T-helper 2 cell treated with Interferon-gamma antibody and Interleukin-4, amounts not matched to agents 5 μg/mL and 100 μg/mL, for 36 hours (primary cell): ENCODE results near the gene CHSY3.

ENCODE experiments used
- DNase-seq: peaks from one replicate; pipeline ENCODE4 v3.0.0; 2021; ENCODE audit warnings: low spot score
- H3K27ac Mint-ChIP-seq: one replicate; pipeline ENCODE4 v1.8.0; 2021; ENCODE audit warnings: mild to moderate bottlenecking, mixed read lengths
- H3K27me3 Mint-ChIP-seq: one replicate; pipeline ENCODE4 v1.8.0; 2021; ENCODE audit warnings: low read depth, mixed read lengths
- H3K36me3 Mint-ChIP-seq: one replicate; pipeline ENCODE4 v1.8.0; 2021; ENCODE audit warnings: low read depth, mixed read lengths
- H3K4me1 Mint-ChIP-seq: one replicate; pipeline ENCODE4 v1.8.0; 2021; ENCODE audit warnings: low read depth, mixed read lengths
- H3K4me3 Mint-ChIP-seq: one replicate; pipeline ENCODE4 v1.8.0; 2022; ENCODE audit warnings: mild to moderate bottlenecking, moderate library complexity, mixed read lengths
- H3K9me3 Mint-ChIP-seq: one replicate; pipeline ENCODE4 v1.8.0; 2021; ENCODE audit warnings: mixed read lengths

The CHSY3 gene

GRCh38 chr5:129915415-129915814, 11.2 kb downstream of the CHSY3 start:
- no peaks in the 10 kb centered on the region for H3K4me1 Mint-ChIP-seq
- no peak for DNase-seq
- H3K9me3 Mint-ChIP-seq, result no peaks in the 10 kb centered on the region
- no peaks in the 10 kb centered on the region for H3K27me3 Mint-ChIP-seq
- no peak overlapping the region for H3K27ac Mint-ChIP-seq
- no peaks in the 10 kb centered on the region for H3K36me3 Mint-ChIP-seq
- H3K4me3 Mint-ChIP-seq, result no peak overlapping the region

DNA sequence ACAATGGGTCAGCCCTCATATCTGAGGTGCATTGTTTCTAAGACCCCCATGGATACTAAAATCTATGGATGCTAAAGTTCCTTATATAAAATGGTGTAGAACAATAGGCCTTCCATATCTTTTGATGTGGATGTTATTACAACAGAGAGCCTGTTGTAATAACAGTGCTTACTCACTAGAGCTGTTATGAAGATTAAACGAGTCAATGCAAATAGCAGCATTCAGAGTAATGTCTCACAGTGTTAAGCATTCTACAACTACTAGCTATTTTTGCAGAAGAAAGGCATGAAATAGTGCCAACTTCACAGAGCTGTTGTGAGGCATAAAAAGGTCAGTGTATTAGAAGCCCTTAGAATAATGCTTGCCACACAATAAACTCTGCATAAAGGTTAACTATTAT, 13.0 kb downstream of the CHSY3 start:
- Mint-ChIP-seq H3K27ac (no peak overlapping the region), H3K27me3 (no peaks in the 10 kb centered on the region), H3K36me3 (no peaks in the 10 kb centered on the region), H3K9me3 (no peaks in the 10 kb centered on the region), H3K4me1 (no peaks in the 10 kb centered on the region), H3K4me3 (no peak overlapping the region)
- no peak for DNase-seq

DNA sequence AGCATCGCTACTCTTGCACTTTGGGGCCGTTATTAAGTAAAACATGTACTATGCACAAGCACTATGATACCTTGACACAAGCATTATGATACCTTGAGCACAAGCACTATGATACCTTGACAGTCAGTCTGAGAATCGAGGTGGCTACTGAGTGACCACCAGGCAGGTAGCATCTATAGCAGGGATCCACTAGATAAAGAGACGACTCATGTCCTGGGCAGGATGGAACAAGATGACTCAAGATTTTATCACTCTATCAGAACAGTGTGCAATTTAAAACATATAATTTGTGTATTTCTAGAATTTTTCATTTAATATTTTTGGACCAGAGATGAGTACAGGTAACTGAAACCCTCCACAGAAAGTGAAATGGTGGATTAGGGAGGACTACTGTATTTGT, 16.9 kb downstream of the CHSY3 start:
- no peak for DNase-seq
- Mint-ChIP-seq H3K9me3 (no peaks in the 10 kb centered on the region), H3K27me3 (no peaks in the 10 kb centered on the region), H3K4me1 (no peaks in the 10 kb centered on the region), H3K36me3 (no peaks in the 10 kb centered on the region), H3K4me3 (no peak overlapping the region), H3K27ac (no peak overlapping the region)

- Mint-ChIP-seq H3K4me3 (no peak overlapping the region), H3K9me3 (no peaks in the 10 kb centered on the region), H3K36me3 (no peaks in the 10 kb centered on the region), H3K4me1 (no peaks in the 10 kb centered on the region), H3K27me3 (no peaks in the 10 kb centered on the region), H3K27ac (no peak overlapping the region)
- no peak for DNase-seq
Observed at GRCh38 chr5:129930221-129930620, 26.0 kb downstream of the CHSY3 start.

DNA sequence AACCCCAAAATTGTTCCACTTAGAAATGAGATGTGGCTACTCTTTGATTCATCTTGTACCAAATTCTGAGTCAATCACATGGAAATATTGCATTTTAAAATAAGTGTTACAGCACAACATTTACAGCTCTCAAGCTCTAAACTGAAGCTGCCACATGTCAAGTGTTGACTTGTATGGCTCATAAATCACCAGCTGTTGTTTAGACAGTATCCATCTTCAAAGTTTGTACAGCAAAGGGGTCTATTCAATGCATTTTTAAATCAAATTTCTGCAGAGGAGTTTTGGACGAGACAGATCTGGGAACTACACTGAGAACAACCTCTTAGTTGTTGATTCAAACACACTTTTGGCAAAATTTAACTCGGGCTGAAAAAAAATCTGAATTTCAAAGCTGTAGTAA, 31.4 kb downstream of the CHSY3 start:
- Mint-ChIP-seq H3K9me3 (no peaks in the 10 kb centered on the region), H3K4me1 (no peaks in the 10 kb centered on the region), H3K27me3 (no peaks in the 10 kb centered on the region), H3K4me3 (no peak overlapping the region), H3K27ac (no peak overlapping the region), H3K36me3 (no peaks in the 10 kb centered on the region)
- no peak for DNase-seq

GRCh38 chr5:129938077-129938476, 33.8 kb downstream of the CHSY3 start:
- no peaks in the 10 kb centered on the region for H3K4me1 Mint-ChIP-seq
- no peaks in the 10 kb centered on the region for H3K27me3 Mint-ChIP-seq
- H3K9me3 Mint-ChIP-seq, result no peaks in the 10 kb centered on the region
- H3K36me3 Mint-ChIP-seq, result no peaks in the 10 kb centered on the region
- H3K27ac Mint-ChIP-seq, result no peak overlapping the region
- no peak overlapping the region for H3K4me3 Mint-ChIP-seq
- DNase-seq, result no peak

DNA sequence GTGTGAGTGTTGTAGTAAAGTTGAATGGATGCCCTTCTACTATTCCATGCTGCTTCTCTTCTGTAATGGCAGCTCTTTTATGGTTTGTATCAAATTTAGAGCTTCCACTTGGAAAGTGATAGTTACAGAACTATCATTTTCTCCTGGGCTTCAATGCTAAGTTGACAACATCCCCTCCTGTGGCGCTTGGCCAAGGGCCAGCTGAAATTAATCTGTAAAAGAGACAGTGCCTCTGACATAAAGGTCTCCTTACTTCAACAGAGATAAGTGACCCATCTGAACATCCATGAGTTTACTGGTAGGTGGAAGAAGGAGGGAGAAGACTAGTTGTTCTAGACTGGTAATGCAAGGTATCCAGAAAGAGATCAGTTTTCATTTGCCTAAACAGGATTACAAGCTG, 39.7 kb downstream of the CHSY3 start:
- Mint-ChIP-seq H3K4me3 (no peak overlapping the region), H3K36me3 (no peaks in the 10 kb centered on the region), H3K27me3 (no peaks in the 10 kb centered on the region), H3K9me3 (no peaks in the 10 kb centered on the region), H3K4me1 (no peaks in the 10 kb centered on the region), H3K27ac (no peak overlapping the region)
- DNase-seq, result no peak

DNA sequence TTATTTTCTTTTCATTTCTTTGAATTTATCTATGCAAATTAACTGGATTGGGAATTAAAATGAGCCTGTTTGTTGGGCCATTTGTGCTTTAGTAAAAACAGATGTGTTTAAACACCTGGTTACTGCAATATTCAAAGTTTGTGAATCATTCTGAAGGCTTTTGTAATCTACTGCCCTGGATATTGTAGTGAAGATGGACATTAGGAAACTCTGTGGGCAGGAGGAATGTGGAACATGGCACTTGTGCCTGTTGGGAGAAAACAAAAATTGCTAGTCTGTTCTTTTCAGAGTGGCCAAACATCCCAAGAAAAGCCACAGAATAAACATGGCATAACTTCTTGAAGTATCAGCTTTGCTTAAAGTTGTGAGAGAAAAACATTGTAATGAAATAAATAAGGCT, 40.8 kb downstream of the CHSY3 start:
- Mint-ChIP-seq H3K27me3 (no peaks in the 10 kb centered on the region), H3K4me3 (no peak overlapping the region), H3K27ac (no peak overlapping the region), H3K36me3 (no peaks in the 10 kb centered on the region), H3K4me1 (no peaks in the 10 kb centered on the region), H3K9me3 (no peaks in the 10 kb centered on the region)
- DNase-seq, result no peak

GRCh38 chr5:129945774-129946270, 41.6 kb downstream of the CHSY3 start:
- no peaks in the 10 kb centered on the region for H3K36me3 Mint-ChIP-seq
- no peak overlapping the region for H3K4me3 Mint-ChIP-seq
- H3K9me3 Mint-ChIP-seq, result no peaks in the 10 kb centered on the region
- H3K27ac Mint-ChIP-seq, result no peak overlapping the region
- no peak for DNase-seq
- no peaks in the 10 kb centered on the region for H3K4me1 Mint-ChIP-seq
- no peaks in the 10 kb centered on the region for H3K27me3 Mint-ChIP-seq

DNA sequence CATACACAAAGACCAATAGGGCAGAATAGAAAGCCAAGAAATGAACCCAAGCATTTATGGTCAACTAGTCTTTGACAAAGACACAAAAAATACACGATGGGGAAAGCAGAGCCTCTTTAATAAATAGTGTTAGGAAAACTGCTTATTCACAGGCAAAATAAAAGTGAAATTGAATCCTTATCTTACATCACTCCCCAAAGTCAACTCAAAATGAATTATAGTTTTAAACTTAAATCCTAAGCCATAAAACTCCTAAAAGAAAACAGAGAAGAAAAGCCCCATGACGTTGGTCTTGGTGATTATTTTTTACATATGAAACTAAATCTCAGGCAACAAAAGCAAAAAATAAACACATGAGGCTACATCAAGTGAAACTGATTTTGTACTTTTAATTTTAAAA, 46.8 kb downstream of the CHSY3 start:
- Mint-ChIP-seq H3K9me3 (no peaks in the 10 kb centered on the region), H3K36me3 (no peaks in the 10 kb centered on the region), H3K4me3 (no peak overlapping the region), H3K4me1 (no peaks in the 10 kb centered on the region), H3K27ac (no peak overlapping the region), H3K27me3 (no peaks in the 10 kb centered on the region)
- no peak for DNase-seq

DNA sequence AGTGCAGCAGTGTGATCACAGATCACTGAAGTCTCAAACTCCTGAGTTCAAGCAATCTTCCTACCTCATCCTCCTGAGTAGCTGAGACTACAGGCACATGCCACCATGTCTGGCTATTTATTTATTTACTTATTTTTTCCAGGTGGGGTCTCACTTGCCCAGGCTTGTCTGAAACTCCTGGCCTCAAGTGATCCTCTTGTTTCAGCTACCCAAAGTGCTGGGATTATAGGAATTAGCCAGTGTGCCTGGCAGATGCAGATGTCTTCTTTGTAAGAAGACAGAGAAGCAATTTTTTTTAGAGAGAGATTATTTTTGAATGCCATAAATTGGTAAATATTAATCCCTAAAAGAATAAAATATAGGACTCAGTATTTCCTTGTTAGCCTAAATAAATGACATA, 54.3 kb downstream of the CHSY3 start:
- Mint-ChIP-seq H3K36me3 (no peaks in the 10 kb centered on the region), H3K27ac (no peak overlapping the region), H3K4me1 (no peaks in the 10 kb centered on the region), H3K9me3 (no peaks in the 10 kb centered on the region), H3K4me3 (no peak overlapping the region), H3K27me3 (no peaks in the 10 kb centered on the region)
- DNase-seq, result no peak

- H3K4me1 Mint-ChIP-seq, result no peaks in the 10 kb centered on the region
Observed at GRCh38 chr5:129960831-129961230, 56.6 kb downstream of the CHSY3 start.

GRCh38 chr5:129962506-129962905, 58.2 kb downstream of the CHSY3 start:
- no peaks in the 10 kb centered on the region for H3K36me3 Mint-ChIP-seq
- no peaks in the 10 kb centered on the region for H3K9me3 Mint-ChIP-seq
- no peaks in the 10 kb centered on the region for H3K27me3 Mint-ChIP-seq
- no peak overlapping the region for H3K4me3 Mint-ChIP-seq
- H3K27ac Mint-ChIP-seq, result no peak overlapping the region
- no peak for DNase-seq
- H3K4me1 Mint-ChIP-seq, result no peaks in the 10 kb centered on the region

More at GRCh38 chr5:129960831-129961230, 56.6 kb downstream of the CHSY3 start:
- no peaks in the 10 kb centered on the region for H3K27me3 Mint-ChIP-seq
- no peaks in the 10 kb centered on the region for H3K36me3 Mint-ChIP-seq
- no peaks in the 10 kb centered on the region for H3K9me3 Mint-ChIP-seq
- DNase-seq, result no peak
- no peak overlapping the region for H3K27ac Mint-ChIP-seq
- H3K4me3 Mint-ChIP-seq, result no peak overlapping the region

DNA sequence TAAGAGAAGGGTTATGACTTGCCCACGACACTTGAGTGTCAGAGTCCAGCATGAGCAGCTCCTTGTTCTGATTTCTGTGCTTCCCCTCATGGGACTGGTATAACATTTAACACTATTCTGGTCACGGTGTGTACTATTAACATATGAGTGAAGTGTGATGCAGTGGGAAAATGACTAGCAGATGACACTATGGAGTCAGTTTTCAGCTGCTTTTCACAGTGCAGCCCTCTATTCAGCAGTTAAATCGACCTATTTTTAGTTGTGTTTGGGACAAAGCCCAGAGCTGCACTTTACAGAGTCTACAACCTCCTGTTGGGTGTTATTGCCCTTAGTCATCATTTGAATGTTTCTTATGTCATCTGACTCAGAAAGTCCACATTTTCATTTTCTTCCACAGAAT, 59.1 kb downstream of the CHSY3 start:
- no peaks in the 10 kb centered on the region for H3K36me3 Mint-ChIP-seq
- no peak for DNase-seq
- H3K4me3 Mint-ChIP-seq, result no peak overlapping the region
- H3K4me1 Mint-ChIP-seq, result no peaks in the 10 kb centered on the region
- no peak overlapping the region for H3K27ac Mint-ChIP-seq
- no peaks in the 10 kb centered on the region for H3K27me3 Mint-ChIP-seq
- no peaks in the 10 kb centered on the region for H3K9me3 Mint-ChIP-seq

GRCh38 chr5:129966071-129966470, 61.8 kb downstream of the CHSY3 start:
- no peaks in the 10 kb centered on the region for H3K27me3 Mint-ChIP-seq
- H3K4me1 Mint-ChIP-seq, result no peaks in the 10 kb centered on the region
- DNase-seq, result no peak
- H3K27ac Mint-ChIP-seq, result no peak overlapping the region
- H3K9me3 Mint-ChIP-seq, result no peaks in the 10 kb centered on the region
- no peak overlapping the region for H3K4me3 Mint-ChIP-seq
- no peaks in the 10 kb centered on the region for H3K36me3 Mint-ChIP-seq
